ENCODE measurements around the gene NPBWR2. TPM values are rescaled to one million over a fixed set of nuclear protein-coding genes. Genes with fewer than 3 reads are reported as not detected.

The NPBWR2 gene
- total and polyA plus RNA-seq, 5 experiments from 2014 or later = not detected

DNA sequence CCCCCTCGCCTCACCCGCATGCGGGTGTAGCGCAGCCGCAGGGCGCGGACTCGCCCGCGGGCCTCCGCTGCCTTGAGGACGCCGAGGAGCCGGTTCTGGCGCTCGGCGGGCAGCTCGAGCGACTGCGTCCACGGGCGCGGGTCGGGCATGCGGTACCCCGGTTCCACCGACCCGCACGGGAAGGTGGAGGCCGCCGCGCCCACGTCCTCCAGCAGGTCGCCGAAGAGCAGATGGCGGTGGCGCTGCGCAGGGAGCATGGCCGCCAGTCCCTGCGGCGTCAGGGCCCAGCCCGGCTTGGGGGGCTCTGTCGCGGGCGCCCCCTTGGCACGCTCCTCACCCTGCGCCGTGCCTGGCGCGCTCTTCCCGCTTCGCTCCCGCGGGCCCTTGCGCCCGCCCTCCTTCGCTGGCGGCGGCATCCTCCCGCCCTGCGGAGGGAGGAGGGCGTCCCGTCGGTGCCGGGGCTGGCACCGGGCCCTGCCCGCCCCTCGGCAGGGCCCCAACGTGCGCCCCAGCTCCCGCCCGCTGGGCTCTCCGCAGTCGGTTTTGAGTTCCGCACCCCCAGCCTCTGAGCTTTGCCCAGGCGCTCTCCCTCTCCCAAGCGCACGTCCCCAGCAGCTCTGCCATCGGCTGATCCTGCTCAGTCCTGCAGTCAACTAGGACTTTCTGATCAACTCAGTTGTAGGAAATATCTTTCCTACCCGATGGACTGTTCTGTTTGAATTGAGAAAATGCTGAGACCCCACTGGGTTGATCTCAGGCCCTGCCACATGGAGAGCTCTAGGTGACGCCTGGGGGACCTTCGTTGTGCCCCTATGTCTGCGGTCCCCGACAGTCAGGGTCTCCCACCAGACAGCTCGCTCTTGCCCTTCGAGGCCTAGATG is 23.3 kb downstream of the NPBWR2 start, which contains the start of gene LKAAEAR1:
Gene LKAAEAR1 (minus strand): TSS at position 595 of the 881 bp plus-strand sequence. CDS start 179 bp downstream, at position 416.
- Mint-ChIP-seq H3K27me3 (peaks cover 0 to 6% (median 1%) of the 10 kb centered on the region in 5 donors), H3K36me3 (peaks cover 0 to 3% (median 0%) of the 10 kb centered on the region in 3 donors), H3K27ac (peak within 1 kb of the TSS in 8 of 10 donors; percentile 49 to 89 (median 70)), H3K4me3 (peak within 1 kb of the TSS; percentile 77 to 94 (median 90)), H3K9me3 (peaks cover 0 to 12% (median 0%) of the 10 kb centered on the region in 9 donors), H3K4me1 (peaks cover 17 to 42% (median 36%) of the 10 kb centered on the region in 4 donors)
- POLR2A ChIA-PET = interaction anchor here (1.1 to 2.3 kb wide), 6 partner anchors 16 to 171 kb away, joined by 4 to 13 read pairs (median 6); partner anchors contain the start of genes C20orf204, PCMTD2 and PRPF6
- ATAC-seq = peak; percentile 3 to 7
- DNase-seq = no peak

- H3K4me1 Mint-ChIP-seq = peaks cover 19 to 47% (median 39%) of the 10 kb centered on the region in 4 donors
- H3K36me3 Mint-ChIP-seq = peaks cover 0 to 3% (median 0%) of the 10 kb centered on the region in 3 donors
- peak overlapping the region in 2 of 10 donors; percentile 27 to 85 for H3K27ac Mint-ChIP-seq
- peak; percentile 42 to 45 for ATAC-seq
- peaks cover 0 to 6% (median 1%) of the 10 kb centered on the region in 5 donors for H3K27me3 Mint-ChIP-seq
- peak overlapping the region; percentile 64 to 88 (median 78) for H3K4me3 Mint-ChIP-seq
- DNase-seq = peak in 9 of 10 donors; percentile 38 to 78 (median 62)
- POLR2A ChIA-PET = interaction anchor here (1.2 to 2.3 kb wide), 7 partner anchors 16 to 174 kb away, joined by 3 to 13 read pairs (median 5); partner anchors contain the start of genes PCMTD2, PRPF6 and TCEA2
- peaks cover 0 to 12% (median 0%) of the 10 kb centered on the region in 9 donors for H3K9me3 Mint-ChIP-seq
Measured at GRCh38 chr20:64083378-64083803, 24.0 kb downstream of the NPBWR2 start.

GRCh38 chr20:64082820-64083377 is 24.5 kb downstream of the NPBWR2 start:
- DNase-seq = no peak
- H3K36me3 Mint-ChIP-seq = peaks cover 0 to 3% (median 0%) of the 10 kb centered on the region in 3 donors
- POLR2A ChIA-PET = interaction anchor here (1.2 to 2.3 kb wide), 7 partner anchors 17 to 175 kb away, joined by 3 to 13 read pairs (median 5); partner anchors contain the start of genes PCMTD2, PRPF6 and TCEA2
- H3K27ac Mint-ChIP-seq = peak overlapping the region in 3 of 10 donors; percentile 27 to 85 (median 51)
- H3K4me3 Mint-ChIP-seq = peak overlapping the region; percentile 64 to 88 (median 78)
- no peak for ATAC-seq
- peaks cover 0 to 12% (median 0%) of the 10 kb centered on the region in 9 donors for H3K9me3 Mint-ChIP-seq
- peaks cover 0 to 6% (median 1%) of the 10 kb centered on the region in 5 donors for H3K27me3 Mint-ChIP-seq
- peaks cover 19 to 50% (median 39%) of the 10 kb centered on the region in 4 donors for H3K4me1 Mint-ChIP-seq

- Mint-ChIP-seq H3K27me3 (peaks cover 0 to 6% (median 1%) of the 10 kb centered on the region in 5 donors), H3K4me1 (peaks cover 19 to 55% (median 44%) of the 10 kb centered on the region in 4 donors), H3K36me3 (peaks cover 0 to 3% (median 0%) of the 10 kb centered on the region in 3 donors), H3K9me3 (peaks cover 0 to 8% (median 0%) of the 10 kb centered on the region in 9 donors), H3K27ac (peak overlapping the region; percentile 20 to 90 (median 80)), H3K4me3 (peak overlapping the region; percentile 62 to 88 (median 69))
- ATAC-seq (no peak), DNase-seq (no peak)
- POLR2A ChIA-PET = interaction anchor here (1.2 to 3.3 kb wide), 4 partner anchors 19 to 176 kb away, joined by 3 to 13 read pairs (median 4); partner anchors contain the start of genes PRPF6 and TCEA2
Measured at GRCh38 chr20:64082126-64082731, 25.1 kb downstream of the NPBWR2 start.

- H3K27ac Mint-ChIP-seq = peak overlapping the region in 8 of 10 donors; percentile 20 to 90 (median 80)
- ATAC-seq = no peak
Measured at GRCh38 chr20:64081624-64081964, 25.8 kb downstream of the NPBWR2 start.

GRCh38 chr20:64080813-64081623 is 26.3 kb downstream of the NPBWR2 start:
- H3K27ac Mint-ChIP-seq = peak overlapping the region in 9 of 10 donors; percentile 81 to 96 (median 89)
- peaks cover 20 to 61% (median 51%) of the 10 kb centered on the region in 4 donors for H3K4me1 Mint-ChIP-seq
- DNase-seq = peak in 1 of 10 donors; percentile 22
- peaks cover 0 to 4% (median 0%) of the 10 kb centered on the region in 3 donors for H3K36me3 Mint-ChIP-seq
- peaks cover 0 to 6% (median 1%) of the 10 kb centered on the region in 5 donors for H3K27me3 Mint-ChIP-seq
- POLR2A ChIA-PET = interaction anchor here (1.2 to 4.2 kb wide), 5 partner anchors 9 to 42 kb away, joined by 3 to 38 read pairs (median 10); partner anchors contain the start of gene TCEA2
- peaks cover 0 to under 1% (median 0%) of the 10 kb centered on the region in 9 donors for H3K9me3 Mint-ChIP-seq
- H3K4me3 Mint-ChIP-seq = peak overlapping the region; percentile 78 to 89 (median 83)
- no peak for ATAC-seq

More at GRCh38 chr20:64081624-64081964, 25.8 kb downstream of the NPBWR2 start:
- DNase-seq = no peak
- Mint-ChIP-seq H3K4me1 (peaks cover 20 to 61% (median 47%) of the 10 kb centered on the region in 4 donors), H3K36me3 (peaks cover 0 to 2% (median 0%) of the 10 kb centered on the region in 3 donors), H3K4me3 (peak overlapping the region; percentile 16 to 85 (median 69)), H3K27me3 (peaks cover 0 to 6% (median 1%) of the 10 kb centered on the region in 5 donors), H3K9me3 (peaks cover 0 to 5% (median 0%) of the 10 kb centered on the region in 9 donors)
- POLR2A ChIA-PET = interaction anchor here (3.3 kb wide), 1 partner anchor 39 kb away, joined by 13 read pairs; no protein-coding TSS in a partner anchor

- DNase-seq (peak in 7 of 10 donors; percentile 46 to 78 (median 60)), ATAC-seq (peak; percentile 37 to 60)
- H3K9me3 Mint-ChIP-seq = no peaks in the 10 kb centered on the region
- peak within 1 kb of the TSS; percentile 82 to 95 (median 92) for H3K4me3 Mint-ChIP-seq
- peaks cover 23 to 68% (median 54%) of the 10 kb centered on the region in 4 donors for H3K4me1 Mint-ChIP-seq
- POLR2A ChIA-PET = interaction anchor here (0.6 to 4.7 kb wide), 16 partner anchors 8 to 455 kb away, joined by 3 to 47 read pairs (median 5); partner anchors contain the start of genes GMEB2, NPBWR2, PCMTD2 and PRPF6
- peaks cover 0 to 3% (median 1%) of the 10 kb centered on the region in 5 donors for H3K27me3 Mint-ChIP-seq
- peak within 1 kb of the TSS; percentile 37 to 96 (median 90) for H3K27ac Mint-ChIP-seq
- peaks cover 0 to 12% (median 0%) of the 10 kb centered on the region in 3 donors for H3K36me3 Mint-ChIP-seq
Measured at GRCh38 chr20:64080013-64080812, 27.2 kb downstream of the NPBWR2 start, which contains the start of gene OPRL1. OPRL1 (plus strand) TSS chr20:64080082; CDS start chr20:64092721, 12,639 bp downstream.

- peak in 9 of 10 donors; percentile 40 to 82 (median 65) for DNase-seq
Measured at GRCh38 chr20:64079273-64080012, 27.9 kb downstream of the NPBWR2 start, which contains the start of gene RGS19. RGS19 (minus strand) TSS chr20:64079518; CDS start chr20:64076886, 2,632 bp downstream.

GRCh38 chr20:64078934-64079272 is 28.5 kb downstream of the NPBWR2 start:
- DNase-seq = no peak
- H3K9me3 Mint-ChIP-seq = no peaks in the 10 kb centered on the region
- peaks cover 19 to 62% (median 49%) of the 10 kb centered on the region in 4 donors for H3K4me1 Mint-ChIP-seq
- POLR2A ChIA-PET = interaction anchor here (0.8 to 4.7 kb wide), 19 partner anchors 11 to 558 kb away, joined by 3 to 47 read pairs (median 5); partner anchors contain the start of genes GMEB2, NPBWR2, PCMTD2 and PPDPF
- peaks cover 0 to 25% (median 0%) of the 10 kb centered on the region in 3 donors for H3K36me3 Mint-ChIP-seq
- no peaks in the 10 kb centered on the region for H3K27me3 Mint-ChIP-seq
- no peak for ATAC-seq
- H3K4me3 Mint-ChIP-seq = peak overlapping the region; percentile 79 to 95 (median 92)
- H3K27ac Mint-ChIP-seq = peak overlapping the region; percentile 53 to 94 (median 87)

More at GRCh38 chr20:64079273-64080012, 27.9 kb downstream of the NPBWR2 start, which contains the start of gene RGS19:
- H3K36me3 Mint-ChIP-seq = peaks cover 0 to 20% (median 0%) of the 10 kb centered on the region in 3 donors
- peak; percentile 16 to 33 for ATAC-seq
- peak within 1 kb of the TSS; percentile 82 to 95 (median 92) for H3K4me3 Mint-ChIP-seq
- H3K4me1 Mint-ChIP-seq = peaks cover 22 to 66% (median 52%) of the 10 kb centered on the region in 4 donors
- H3K27ac Mint-ChIP-seq = peak within 1 kb of the TSS; percentile 53 to 96 (median 90)
- peaks cover 0 to 3% (median 1%) of the 10 kb centered on the region in 5 donors for H3K27me3 Mint-ChIP-seq
- POLR2A ChIA-PET = interaction anchor here (0.6 to 4.7 kb wide), 19 partner anchors 12 to 559 kb away, joined by 3 to 47 read pairs (median 5); partner anchors contain the start of genes GMEB2, NPBWR2, PCMTD2 and PPDPF
- H3K9me3 Mint-ChIP-seq = no peaks in the 10 kb centered on the region
